ENCODE measurements around the gene BRCA2.

Gene BRCA2

GRCh38 chr13:32315238-32316027, at the start of gene BRCA2, which contains the start of gene ZAR1L:
Gene BRCA2, plus strand, starts transcription at chr13:32315508. Its CDS starts 953 bp downstream, at chr13:32316461.
Gene ZAR1L, minus strand, starts transcription at chr13:32315363. Its CDS starts 3,438 bp downstream, at chr13:32311925.
- peak; percentile 77 for DNase-seq

- DNase-seq, result no peak
Measured at GRCh38 chr13:32265726-32266125, 49.6 kb upstream of the BRCA2 start.

GRCh38 chr13:32266130-32266529, 49.2 kb upstream of the BRCA2 start:
- no peak for DNase-seq

- DNase-seq, result no peak
Measured at GRCh38 chr13:32267836-32268439, 47.4 kb upstream of the BRCA2 start.

GRCh38 chr13:32272021-32272683, 43.2 kb upstream of the BRCA2 start:
- DNase-seq, result no peak

GRCh38 chr13:32277839-32278238, 37.5 kb upstream of the BRCA2 start:
- no peak for DNase-seq

GRCh38 chr13:32278426-32278825, 36.9 kb upstream of the BRCA2 start:
- no peak for DNase-seq

- no peak for DNase-seq
Measured at GRCh38 chr13:32281096-32281495, 34.2 kb upstream of the BRCA2 start.

GRCh38 chr13:32282096-32282711, 33.1 kb upstream of the BRCA2 start:
- no peak for DNase-seq

GRCh38 chr13:32284927-32285632, 30.2 kb upstream of the BRCA2 start:
- no peak for DNase-seq

- DNase-seq, result no peak
Measured at GRCh38 chr13:32285633-32285965, 29.7 kb upstream of the BRCA2 start.

GRCh38 chr13:32297206-32297605, 18.1 kb upstream of the BRCA2 start:
- DNase-seq, result no peak

- DNase-seq, result no peak
Measured at GRCh38 chr13:32298695-32299094, 16.6 kb upstream of the BRCA2 start.

- no peak for DNase-seq
Measured at GRCh38 chr13:32299893-32300292, 15.4 kb upstream of the BRCA2 start.

GRCh38 chr13:32300406-32300805, 14.9 kb upstream of the BRCA2 start:
- no peak for DNase-seq

GRCh38 chr13:32300920-32301319, 14.4 kb upstream of the BRCA2 start:
- no peak for DNase-seq

GRCh38 chr13:32302461-32302860, 12.8 kb upstream of the BRCA2 start:
- DNase-seq, result no peak

GRCh38 chr13:32305646-32306045, 9.7 kb upstream of the BRCA2 start:
- DNase-seq, result no peak

GRCh38 chr13:32309312-32310133, 5.8 kb upstream of the BRCA2 start:
- DNase-seq, result no peak

- DNase-seq, result no peak
Measured at GRCh38 chr13:32310134-32310706, 5.1 kb upstream of the BRCA2 start.

- no peak for DNase-seq
Measured at GRCh38 chr13:32311188-32311897, 4.0 kb upstream of the BRCA2 start.

All from DMS153 (cell line).